Skeletal muscle satellite cell (primary cell): Measurements from ENCODE around the gene GAS7. TPM values are rescaled to one million over a fixed set of nuclear protein-coding genes. Genes with fewer than 3 reads are reported as not detected.

Experiments
- H3K27me3 ChIP-seq: 2 replicates; pipeline ENCODE4 v1.7.0; 2013; ENCODE audit warnings: low read length; ENCODE audit not compliant: control insufficient read depth, insufficient read depth
- H3K36me3 ChIP-seq: 2 replicates; pipeline ENCODE4 v1.7.0; 2013; ENCODE audit warnings: mild to moderate bottlenecking, control low read depth, low read length; ENCODE audit not compliant: insufficient read depth
- H3K4me1 ChIP-seq: 2 replicates; pipeline ENCODE4 v1.7.0; 2013; ENCODE audit warnings: low read length; ENCODE audit not compliant: control insufficient read depth, insufficient read depth
- H3K4me2 ChIP-seq: 2 replicates; pipeline ENCODE4 v1.7.0; 2013; ENCODE audit warnings: mild to moderate bottlenecking, low read length
- H3K4me3 ChIP-seq: 2 replicates; pipeline ENCODE4 v1.7.0; 2013; ENCODE audit warnings: low read length
- H3K9ac ChIP-seq: 2 replicates; pipeline ENCODE4 v1.7.0; 2013; ENCODE audit warnings: mild to moderate bottlenecking, low read depth, low read length, moderate library complexity
- H3K9me3 ChIP-seq: replicated peaks from 2 replicates; pipeline ENCODE4 v1.7.0; 2013; ENCODE audit warnings: mild to moderate bottlenecking, control low read depth, low read length
- total RNA-seq: library from RNA; depleted of rRNA; stranded (reverse); fragments of >200 nt; gene quantifications from 2 replicates; pipeline ENCODE4 v1.2.3, GENCODE V29; 2012; rRNA removed

Gene GAS7
- total RNA-seq, result 0.51 and 0.87 TPM in 2 replicates

DNA sequence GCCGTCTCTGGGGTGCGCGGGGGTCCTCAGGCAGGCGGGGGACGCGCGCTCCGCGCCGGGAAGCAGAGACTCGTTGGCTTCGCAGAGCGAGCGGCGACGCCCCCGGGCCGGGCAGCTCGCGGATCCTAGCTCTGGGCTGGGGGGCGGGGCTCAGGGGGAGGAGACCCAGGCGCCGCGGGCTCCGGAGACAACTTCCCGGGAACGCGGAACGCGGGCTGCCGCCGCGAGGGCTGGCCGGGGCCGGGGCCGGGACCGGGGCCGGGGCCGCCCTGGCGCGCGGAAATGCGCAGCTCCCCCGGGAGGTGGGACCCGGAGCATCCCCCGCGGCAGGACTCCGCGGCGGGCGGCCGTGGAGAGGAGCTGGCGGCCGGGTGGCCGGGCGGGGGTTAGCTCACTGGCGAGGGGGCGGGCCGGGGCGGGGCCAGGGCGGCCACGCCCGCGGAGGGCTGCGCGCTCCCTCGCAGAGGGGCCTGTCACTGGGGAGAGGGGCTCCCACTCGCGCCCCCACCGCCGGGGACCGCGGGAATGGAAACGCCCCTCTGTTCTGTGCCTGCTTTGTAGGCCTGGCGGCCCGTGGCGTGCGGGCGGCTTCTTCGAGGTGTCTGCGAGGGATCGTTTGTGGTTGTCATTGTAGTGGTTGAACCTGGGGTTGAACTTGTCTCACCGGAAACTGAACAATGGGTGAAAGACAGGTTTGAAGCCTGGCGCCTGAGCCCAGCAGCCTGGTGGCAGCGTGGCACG is at the start of gene GAS7:
Gene GAS7, minus strand, starts transcription at position 98 of the 741 bp plus-strand sequence.
- Histone ChIP-seq H3K9me3 (no peaks in the 10 kb centered on the region), H3K36me3 (no peaks in the 10 kb centered on the region), H3K9ac (no peak within 1 kb of the TSS), H3K4me2 (peak within 1 kb of the TSS; percentile 78), H3K27me3 (peaks cover 28% of the 10 kb centered on the region), H3K4me3 (peak within 1 kb of the TSS; percentile 63), H3K4me1 (peaks cover 5% of the 10 kb centered on the region)

DNA sequence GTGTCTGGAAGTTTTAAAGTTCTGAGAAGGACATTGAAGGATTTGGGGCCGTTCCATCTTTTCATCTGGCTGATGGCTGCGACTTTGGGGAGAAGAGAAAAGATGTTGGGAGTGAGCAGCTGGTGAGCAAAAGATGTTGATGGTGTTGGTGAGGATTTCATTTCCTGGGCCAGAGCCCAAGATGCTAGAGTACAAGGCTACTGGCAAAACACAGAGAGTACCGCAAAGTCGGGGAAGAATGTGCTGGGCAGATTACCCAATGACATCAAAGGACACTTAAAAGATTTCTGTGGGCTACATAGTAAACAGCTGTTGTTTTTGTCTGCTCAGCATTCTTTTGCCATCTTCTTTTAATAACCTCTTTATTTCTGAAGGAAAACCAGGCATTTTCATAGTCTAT is 49.4 kb upstream of the GAS7 start:
- Histone ChIP-seq H3K9me3 (peaks cover 3% of the 10 kb centered on the region), H3K4me2 (no peak overlapping the region), H3K4me3 (no peak overlapping the region), H3K4me1 (no peaks in the 10 kb centered on the region), H3K9ac (no peak overlapping the region), H3K27me3 (no peaks in the 10 kb centered on the region), H3K36me3 (no peaks in the 10 kb centered on the region)

DNA sequence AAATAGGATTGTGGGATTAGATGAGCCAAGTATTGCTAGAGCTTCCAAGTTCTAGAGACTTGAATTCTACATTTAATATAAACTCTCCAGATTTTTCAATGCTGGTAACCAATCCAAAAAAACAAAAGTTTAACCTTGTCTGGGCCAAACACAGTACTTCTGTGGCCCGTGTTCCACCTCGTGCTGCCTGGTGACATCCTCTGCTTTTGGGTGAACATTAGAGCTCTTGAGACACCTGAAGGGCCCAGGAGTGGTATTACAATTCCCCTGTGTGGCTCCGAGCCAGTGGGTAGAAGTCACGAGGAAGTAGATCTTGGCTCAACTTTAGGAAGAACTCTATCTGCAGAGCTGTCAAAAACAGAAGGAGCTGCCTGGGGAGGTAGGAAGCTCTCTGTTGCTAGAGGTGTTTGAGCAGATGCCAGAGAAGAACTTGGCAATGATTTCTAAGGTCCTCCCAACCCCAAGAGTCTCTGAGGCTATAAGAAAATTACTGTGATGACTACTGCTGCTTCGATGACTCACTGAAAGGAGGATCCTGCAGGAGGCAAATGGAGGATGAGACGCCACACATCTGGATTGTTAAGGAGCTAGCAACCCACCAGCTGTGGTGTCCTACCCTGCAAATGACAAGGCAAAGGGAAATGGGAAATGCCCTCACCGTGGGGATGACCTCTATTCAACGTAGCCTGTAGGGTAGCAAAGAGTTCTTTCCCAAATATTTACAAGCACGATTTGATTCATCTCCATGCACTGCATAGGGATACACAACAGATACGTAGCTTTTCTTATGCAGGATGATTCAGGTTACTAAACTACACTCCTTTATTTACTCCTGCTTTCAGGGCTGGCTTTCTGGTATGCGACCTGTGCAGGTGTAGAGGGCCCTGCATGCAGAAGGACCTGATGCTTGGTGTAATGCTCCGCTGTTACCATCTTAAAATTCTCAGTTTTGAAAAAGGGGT is 45.8 kb upstream of the GAS7 start:
- no peaks in the 10 kb centered on the region for H3K4me1 ChIP-seq
- H3K4me2 ChIP-seq, result no peak overlapping the region
- H3K36me3 ChIP-seq, result no peaks in the 10 kb centered on the region
- H3K4me3 ChIP-seq, result no peak overlapping the region
- no peaks in the 10 kb centered on the region for H3K27me3 ChIP-seq
- H3K9ac ChIP-seq, result no peak overlapping the region
- H3K9me3 ChIP-seq, result peaks cover 3% of the 10 kb centered on the region

DNA sequence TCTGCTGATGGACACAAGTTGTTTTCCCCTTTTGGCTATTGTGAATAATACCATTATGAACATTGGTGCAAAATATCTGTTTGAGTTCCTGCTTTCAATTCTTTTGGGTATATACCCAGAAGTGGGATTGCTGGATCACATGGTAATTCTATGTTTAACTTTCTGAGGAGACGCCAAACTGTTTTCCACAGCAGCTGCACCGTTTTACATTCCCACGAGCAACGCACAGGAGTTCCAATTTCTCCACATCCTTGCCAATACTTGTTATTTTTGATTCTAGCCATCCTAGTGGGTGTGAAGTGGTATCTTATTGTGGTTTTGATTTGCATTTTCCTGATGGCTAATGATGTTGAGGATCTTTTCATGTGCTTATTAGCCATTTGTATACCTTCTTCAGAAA is 43.4 kb upstream of the GAS7 start:
- no peak overlapping the region for H3K9ac ChIP-seq
- no peaks in the 10 kb centered on the region for H3K4me1 ChIP-seq
- H3K27me3 ChIP-seq, result no peaks in the 10 kb centered on the region
- H3K4me2 ChIP-seq, result no peak overlapping the region
- no peaks in the 10 kb centered on the region for H3K36me3 ChIP-seq
- H3K4me3 ChIP-seq, result no peak overlapping the region
- no peaks in the 10 kb centered on the region for H3K9me3 ChIP-seq

DNA sequence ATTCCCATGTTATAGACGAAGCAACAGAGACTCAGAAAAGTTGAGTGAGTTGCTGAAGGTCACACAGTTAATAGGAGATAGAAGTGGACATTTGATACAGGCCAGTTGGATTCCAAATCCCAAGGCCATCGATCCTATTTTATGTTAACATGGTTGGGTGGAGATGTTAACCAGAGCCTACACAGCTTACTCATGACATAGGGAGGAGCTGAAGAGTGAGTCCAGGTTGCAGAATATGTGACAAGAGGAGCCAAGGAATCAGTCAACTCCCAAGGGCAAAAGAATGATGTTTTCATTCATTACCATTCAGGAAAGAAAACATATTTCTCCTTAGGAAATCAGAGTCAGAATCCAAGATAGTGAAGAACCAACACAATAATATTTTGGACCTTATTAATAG is 40.3 kb upstream of the GAS7 start:
- Histone ChIP-seq H3K36me3 (no peaks in the 10 kb centered on the region), H3K9ac (no peak overlapping the region), H3K4me2 (no peak overlapping the region), H3K27me3 (no peaks in the 10 kb centered on the region), H3K9me3 (no peaks in the 10 kb centered on the region), H3K4me3 (no peak overlapping the region), H3K4me1 (no peaks in the 10 kb centered on the region)

DNA sequence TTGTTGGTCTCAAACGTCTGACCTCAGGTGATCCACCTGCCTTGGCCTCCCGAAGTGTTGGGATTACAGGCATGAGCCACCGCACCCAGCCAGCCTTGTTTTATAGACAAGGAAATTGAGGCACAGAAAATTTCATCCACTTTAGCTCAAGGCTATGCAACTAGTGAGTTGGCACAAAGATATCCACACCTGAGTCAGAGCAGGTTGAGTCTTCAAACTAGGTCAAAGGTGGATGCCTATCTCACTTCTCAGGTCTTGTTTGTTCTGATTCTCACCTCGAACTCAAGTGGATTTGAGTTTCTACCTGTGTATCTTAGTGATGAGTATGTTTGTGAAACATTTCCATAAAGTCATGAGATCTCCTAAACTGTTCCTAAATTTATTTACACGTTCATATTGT is 35.6 kb upstream of the GAS7 start:
- no peak overlapping the region for H3K4me2 ChIP-seq
- H3K9ac ChIP-seq, result no peak overlapping the region
- H3K36me3 ChIP-seq, result no peaks in the 10 kb centered on the region
- no peak overlapping the region for H3K4me3 ChIP-seq
- H3K9me3 ChIP-seq, result no peaks in the 10 kb centered on the region
- no peaks in the 10 kb centered on the region for H3K4me1 ChIP-seq
- no peaks in the 10 kb centered on the region for H3K27me3 ChIP-seq

DNA sequence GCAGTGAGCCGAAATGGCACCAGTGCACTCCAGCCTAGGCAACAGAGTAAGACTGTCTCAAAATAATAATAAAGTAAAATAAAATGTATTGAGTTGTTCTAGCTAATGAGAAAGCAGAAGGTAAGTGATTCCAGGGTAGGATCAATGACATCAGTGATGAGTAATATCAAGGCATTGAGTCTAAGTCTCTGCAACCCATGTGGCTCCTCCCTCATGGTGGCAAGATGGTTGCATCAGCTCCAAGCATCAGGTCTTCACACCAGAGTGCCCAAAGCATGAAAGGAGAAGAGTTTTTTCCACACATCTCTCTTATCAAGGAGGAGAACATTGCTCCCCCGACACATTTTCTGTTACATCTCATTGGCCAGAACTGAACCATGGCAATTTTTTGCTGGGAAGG is 34.8 kb upstream of the GAS7 start:
- H3K4me3 ChIP-seq, result no peak overlapping the region
- H3K9ac ChIP-seq, result no peak overlapping the region
- H3K4me1 ChIP-seq, result no peaks in the 10 kb centered on the region
- no peaks in the 10 kb centered on the region for H3K36me3 ChIP-seq
- no peaks in the 10 kb centered on the region for H3K27me3 ChIP-seq
- H3K4me2 ChIP-seq, result no peak overlapping the region
- H3K9me3 ChIP-seq, result no peaks in the 10 kb centered on the region

DNA sequence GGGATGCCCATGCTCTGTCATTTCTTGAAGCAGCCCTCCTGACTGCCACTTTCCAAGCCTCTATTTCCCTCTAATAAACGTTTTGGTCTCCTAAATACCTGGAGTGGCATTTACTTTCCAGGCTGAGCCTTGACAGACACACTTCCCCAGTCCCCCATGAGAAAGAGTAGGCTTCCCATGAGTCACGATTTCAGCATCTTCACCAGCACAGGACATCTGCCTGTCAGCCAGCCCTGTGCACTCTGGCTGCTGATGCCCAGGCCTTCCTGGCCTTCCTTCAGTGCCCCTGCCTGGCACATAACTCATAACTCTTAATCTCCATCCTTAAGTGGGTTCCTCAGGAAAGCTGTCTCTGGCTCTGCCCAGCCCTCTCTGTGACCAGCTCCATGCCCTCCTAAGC is 30.8 kb upstream of the GAS7 start:
- no peak overlapping the region for H3K9ac ChIP-seq
- no peaks in the 10 kb centered on the region for H3K4me1 ChIP-seq

DNA sequence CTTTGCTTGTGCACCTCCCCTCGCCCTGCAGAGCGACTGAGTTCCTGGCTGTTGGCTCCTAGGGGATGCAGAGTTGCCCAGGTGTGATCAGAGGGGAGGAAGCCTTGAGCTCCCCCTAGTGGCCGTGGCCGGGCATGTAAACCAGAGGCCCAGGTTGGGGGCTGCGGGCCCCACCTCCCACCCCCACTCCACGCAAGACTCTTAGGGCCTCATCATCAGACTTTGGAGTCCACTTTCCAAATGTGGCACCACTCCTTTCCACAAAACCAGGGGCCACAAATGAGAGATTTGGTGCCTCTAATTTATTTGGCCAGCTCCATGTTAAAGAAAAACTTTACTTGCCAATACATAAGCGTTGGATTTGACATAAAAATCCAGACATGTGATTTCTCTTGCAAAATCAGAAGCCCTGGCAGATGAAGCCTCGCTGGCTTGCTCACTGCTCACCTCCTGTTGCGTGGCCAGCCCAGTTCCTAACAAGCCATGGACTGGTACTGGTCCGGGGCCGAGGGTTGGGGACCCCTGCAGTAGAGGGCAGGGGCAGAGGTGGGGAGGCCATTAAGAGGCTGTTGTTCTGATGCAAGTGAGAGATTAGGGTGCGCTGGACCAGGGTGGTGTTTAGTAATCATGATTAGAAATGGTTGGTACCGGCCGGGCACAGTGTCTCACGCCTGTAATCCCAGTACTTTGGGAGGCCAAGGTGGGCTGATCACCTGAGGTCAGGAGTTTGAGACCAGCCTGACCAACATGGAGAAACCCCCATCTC is 28.7 kb upstream of the GAS7 start:
- H3K27me3 ChIP-seq, result no peaks in the 10 kb centered on the region
- H3K4me2 ChIP-seq, result no peak overlapping the region
- no peaks in the 10 kb centered on the region for H3K36me3 ChIP-seq
- H3K9me3 ChIP-seq, result no peaks in the 10 kb centered on the region
- no peaks in the 10 kb centered on the region for H3K4me1 ChIP-seq
- H3K4me3 ChIP-seq, result no peak overlapping the region
- H3K9ac ChIP-seq, result no peak overlapping the region

More for the DNA sequence above, 30.8 kb upstream of the GAS7 start:
- H3K4me2 ChIP-seq, result no peak overlapping the region
- H3K9me3 ChIP-seq, result no peaks in the 10 kb centered on the region
- H3K4me3 ChIP-seq, result no peak overlapping the region
- no peaks in the 10 kb centered on the region for H3K27me3 ChIP-seq
- H3K36me3 ChIP-seq, result no peaks in the 10 kb centered on the region

DNA sequence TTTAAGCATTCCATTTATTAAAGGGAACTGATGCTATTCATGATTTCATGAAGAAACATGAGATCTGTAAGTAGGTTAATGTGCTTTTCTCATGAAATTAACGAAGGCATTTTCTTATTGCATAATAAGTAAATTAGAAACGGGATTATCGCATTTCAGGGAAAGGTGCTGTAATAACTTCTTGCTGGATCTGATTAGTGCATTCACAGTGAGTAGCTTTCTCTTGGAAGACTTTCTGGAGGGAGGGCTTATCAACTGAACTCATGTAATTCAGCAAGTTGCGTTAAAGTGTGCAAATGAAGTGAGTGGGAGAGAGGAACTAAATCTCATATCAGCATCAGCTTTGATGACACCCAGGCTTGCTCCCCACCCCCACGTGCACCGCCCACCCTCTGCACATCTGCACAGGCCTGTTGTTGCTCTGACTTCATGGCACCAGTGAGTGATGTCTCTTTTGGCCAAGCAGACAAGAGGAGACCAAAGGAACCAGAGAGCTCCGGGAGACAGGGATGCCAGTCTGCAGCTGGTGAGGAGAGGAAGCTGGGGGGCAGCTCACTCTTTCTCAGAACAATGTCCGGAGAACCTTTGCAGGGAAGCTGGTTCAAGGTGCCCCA is 26.3 kb upstream of the GAS7 start:
- H3K27me3 ChIP-seq, result no peaks in the 10 kb centered on the region
- H3K4me1 ChIP-seq, result no peaks in the 10 kb centered on the region
- no peak overlapping the region for H3K4me3 ChIP-seq
- no peaks in the 10 kb centered on the region for H3K9me3 ChIP-seq
- no peak overlapping the region for H3K9ac ChIP-seq
- no peak overlapping the region for H3K4me2 ChIP-seq
- H3K36me3 ChIP-seq, result no peaks in the 10 kb centered on the region

DNA sequence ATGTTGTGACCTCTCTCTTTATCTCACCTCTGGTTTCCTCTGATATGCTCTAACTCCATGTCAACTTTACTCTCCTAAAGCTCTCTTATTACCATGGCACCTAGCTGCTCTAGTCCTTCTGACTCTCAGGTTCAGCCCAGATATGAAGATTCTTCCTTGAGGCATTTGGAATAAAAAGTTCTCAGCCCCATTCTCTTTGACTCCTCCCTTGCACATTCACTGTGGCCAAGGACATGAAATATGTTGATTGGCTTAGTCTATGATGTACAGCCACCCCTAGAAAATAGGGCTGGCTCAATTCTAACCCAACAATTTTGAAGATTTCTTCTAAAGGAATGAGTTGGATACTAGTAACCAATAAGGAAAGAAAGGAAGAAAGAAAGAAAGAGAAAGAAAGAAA is 20.8 kb upstream of the GAS7 start:
- no peak overlapping the region for H3K4me2 ChIP-seq
- no peaks in the 10 kb centered on the region for H3K4me1 ChIP-seq
- H3K9me3 ChIP-seq, result no peaks in the 10 kb centered on the region
- no peak overlapping the region for H3K9ac ChIP-seq
- H3K4me3 ChIP-seq, result no peak overlapping the region
- no peaks in the 10 kb centered on the region for H3K27me3 ChIP-seq
- no peaks in the 10 kb centered on the region for H3K36me3 ChIP-seq
